HCT116 (cell line): ENCODE data around the gene WHRN. TPM values are rescaled to one million over a fixed set of nuclear protein-coding genes. Genes with fewer than 3 reads are reported as not detected.

ENCODE experiments used
- ATAC-seq: fragments of 200-7000 bp; cut with Tn5 transposase; 2 replicates; pipeline ENCODE4 v1.9.1; 2020; ENCODE audit warnings: mild to moderate bottlenecking, moderate library complexity
- BruUV-seq: library from RNA; stranded (reverse); fragments of 400-500 nt; replicated peaks from 2 replicates; lab custom pipeline; 2021; lab: Mats Ljungman, UMichigan
- CTCF ChIA-PET: fragments of 300-600 bp; sonication (Branson Sonifier 250); formaldehyde crosslinking; loops from one replicate; lab custom pipeline; 2021; ENCODE audit warnings: antibody characterized with exemption; lab: Charles Lee
- POLR2A ChIA-PET: fragments of 300-600, 350-600 bp; sonication (Branson Sonifier 250); formaldehyde crosslinking; loops from one replicate; lab custom pipeline; 2021; ENCODE audit warnings: antibody characterized with exemption; lab: Charles Lee
- RAD21 ChIA-PET, 2 experiments: fragments of 300-600 bp; sonication (Branson Sonifier 250); formaldehyde crosslinking; loops; one replicate each; lab custom pipeline; 2023; ENCODE audit warnings: low total read pairs in 2 of 2; ENCODE audit not compliant: uncharacterized antibody in 2 of 2, unreplicated experiment in 2 of 2, low non-redundant PET in 1 of 2; lab: Charles Lee
- DNase-seq: peaks from one replicate; pipeline ENCODE4 v3.0.0-alpha.2; 2010; ENCODE audit warnings: low read depth, low spot score
- H2AFZ ChIP-seq: fragments of 200-600 bp; shearing (Covaris generic), sonication (generic); 2 replicates; pipeline ENCODE4 v1.6.1; 2017; ENCODE audit warnings: low read depth, mixed run types, mixed read lengths, antibody characterized with exemption, low read length; ENCODE audit not compliant: poor library complexity, severe bottlenecking
- H3K27ac ChIP-seq: 2 replicates; pipeline ENCODE4 v1.5.1; 2012; ENCODE audit warnings: low read depth, low read length
- H3K27me3 ChIP-seq: fragments of 200-600 bp; sonication (generic); 2 replicates; pipeline ENCODE4 v1.6.1; 2016; ENCODE audit warnings: mixed run types, low read length, mixed read lengths; ENCODE audit not compliant: insufficient read depth
- H3K36me3 ChIP-seq, 2 experiments: fragments of 200-500 bp in 1 of 2; fragments of 200-600 bp in 1 of 2; sonication (Bioruptor generic) in 1 of 2; sonication (generic) in 1 of 2; 2 replicates each; pipeline versions ENCODE4 v1.5.1 to v1.6.1; 2014 to 2016; ENCODE audit warnings: low read length in 2 of 2, inconsistent platforms in 1 of 2, mixed read lengths in 1 of 2, mixed run types in 1 of 2; ENCODE audit not compliant: insufficient read depth in 2 of 2, control insufficient read depth in 1 of 2
- H3K4me1 ChIP-seq, 2 experiments: fragments of 200-600 bp in 1 of 2; sonication (generic) in 1 of 2; 2 replicates each; pipeline versions ENCODE4 v1.5.1 to v1.6.1; 2012 to 2017; ENCODE audit warnings: low read length in 2 of 2, inconsistent platforms in 1 of 2, mild to moderate bottlenecking in 1 of 2, mixed read lengths in 1 of 2, mixed run types in 1 of 2, moderate library complexity in 1 of 2; ENCODE audit not compliant: insufficient read depth in 2 of 2, control insufficient read depth in 1 of 2
- H3K4me2 ChIP-seq: fragments of 200-600 bp; sonication (generic); 2 replicates; pipeline ENCODE4 v1.6.1; 2017; ENCODE audit warnings: mixed run types, low read length, mixed read lengths
- H3K4me3 ChIP-seq, 2 experiments: fragments of 200-600 bp in 1 of 2; sonication (generic) in 1 of 2; replicated peaks in 1 of 2; 2 replicates each; pipeline ENCODE4 v1.5.1; 2011 to 2016; ENCODE audit warnings: low read length in 2 of 2, control low read depth in 1 of 2, low read depth in 1 of 2, mild to moderate bottlenecking in 1 of 2, mixed read lengths in 1 of 2, mixed run types in 1 of 2
- H3K79me2 ChIP-seq: fragments of 200-600 bp; sonication (generic); 2 replicates; pipeline ENCODE4 v1.6.1; 2017; ENCODE audit warnings: mild to moderate bottlenecking, mixed run types, low read length, moderate library complexity, mixed read lengths; ENCODE audit not compliant: insufficient read depth
- H3K9ac ChIP-seq: fragments of 200-600 bp; sonication (generic); 2 replicates; pipeline ENCODE4 v1.6.1; 2016; ENCODE audit warnings: low read length, mixed read lengths
- H3K9me2 ChIP-seq: fragments of 200-600 bp; sonication (generic), shearing (Covaris generic); 2 replicates; pipeline ENCODE4 v1.6.1; 2017; ENCODE audit warnings: mixed run types, mild to moderate bottlenecking, moderate library complexity; ENCODE audit not compliant: insufficient read depth
- H3K9me3 ChIP-seq, 2 experiments: fragments of 200-500 bp in 1 of 2; fragments of 200-600 bp in 1 of 2; sonication (Bioruptor generic) in 1 of 2; sonication (generic) in 1 of 2; 2 replicates each; pipeline ENCODE4 v1.6.1; 2014 to 2017; ENCODE audit warnings: low read length in 2 of 2, mixed read lengths in 2 of 2, inconsistent platforms in 1 of 2, low read depth in 1 of 2, mild to moderate bottlenecking in 1 of 2, mixed run types in 1 of 2, moderate library complexity in 1 of 2; ENCODE audit not compliant: control insufficient read depth in 1 of 2, insufficient read depth in 1 of 2
- H4K20me1 ChIP-seq: fragments of 200-600 bp; sonication (generic), shearing (Covaris generic); 2 replicates; pipeline ENCODE4 v1.6.1; 2017; ENCODE audit warnings: mixed run types, mild to moderate bottlenecking, moderate library complexity; ENCODE audit not compliant: insufficient read depth
- CBX3 ChIP-seq: IDR thresholded peaks from 2 replicates; pipeline ENCODE4 v1.6.1; 2012; ENCODE audit warnings: low read depth
- CEBPB ChIP-seq: IDR thresholded peaks from 2 replicates; pipeline ENCODE4 v1.6.1; 2012; ENCODE audit warnings: low read depth
- CTCF ChIP-seq, 3 experiments: fragments of 200-600 bp in 1 of 3; sonication (generic) in 1 of 3; IDR thresholded peaks in 2 of 3; conservative IDR thresholded peaks in 1 of 3; 2 replicates each; pipeline ENCODE4 v1.5.1; 2012 to 2017; ENCODE audit warnings: low read depth in 2 of 3, low read length in 2 of 3, antibody characterized with exemption in 1 of 3, borderline replicate concordance in 1 of 3, control low read depth in 1 of 3, mild to moderate bottlenecking in 1 of 3, mixed read lengths in 1 of 3, mixed run types in 1 of 3, moderate library complexity in 1 of 3; ENCODE audit not compliant: insufficient read depth in 1 of 3
- EGR1 ChIP-seq: IDR thresholded peaks from 2 replicates; pipeline ENCODE4 v1.6.1; 2012; ENCODE audit warnings: low read depth
- ELF1 ChIP-seq: IDR thresholded peaks from 2 replicates; pipeline ENCODE4 v1.6.1; 2012; ENCODE audit warnings: low read depth, borderline replicate concordance
- EZH2 ChIP-seq: fragments of 200-600 bp; sonication (generic); IDR thresholded peaks from 2 replicates; pipeline ENCODE4 v1.6.1; 2017; ENCODE audit warnings: antibody characterized with exemption, mixed run types
- EZH2phosphoT487 ChIP-seq: fragments of 200-600 bp; IDR thresholded peaks from 2 replicates; pipeline ENCODE4 v1.6.1; 2018; ENCODE audit warnings: antibody characterized with exemption, borderline replicate concordance
- JUND ChIP-seq: IDR thresholded peaks from 2 replicates; pipeline ENCODE4 v1.6.1; 2012
- MAX ChIP-seq: IDR thresholded peaks from 2 replicates; pipeline ENCODE4 v1.6.1; 2012
- POLR2A ChIP-seq: IDR thresholded peaks from 2 replicates; pipeline ENCODE4 v1.7.0; 2011; ENCODE audit warnings: borderline replicate concordance; ENCODE audit not compliant: insufficient read depth, insufficient read length; ENCODE audit errors: extremely low read depth
- RAD21 ChIP-seq: IDR thresholded peaks from 2 replicates; pipeline ENCODE4 v1.6.1; 2012; ENCODE audit warnings: low read depth, mild to moderate bottlenecking
- REST ChIP-seq: IDR thresholded peaks from 2 replicates; pipeline ENCODE4 v1.6.1; 2012; ENCODE audit warnings: low read depth
- SP1 ChIP-seq: IDR thresholded peaks from 2 replicates; pipeline ENCODE4 v1.6.1; 2012; ENCODE audit warnings: low read depth
- TCF7L2 ChIP-seq: IDR thresholded peaks from 2 replicates; pipeline ENCODE4 v1.7.0; 2011; ENCODE audit warnings: borderline replicate concordance, inconsistent platforms; ENCODE audit not compliant: insufficient read depth, insufficient read length; ENCODE audit errors: extremely low read depth
- YY1 ChIP-seq: IDR thresholded peaks from 2 replicates; pipeline ENCODE4 v1.6.1; 2011; ENCODE audit warnings: low read length, low read depth, moderate library complexity, mild to moderate bottlenecking; ENCODE audit not compliant: insufficient replicate concordance; ENCODE audit errors: extremely low read depth
- ZBTB33 ChIP-seq: IDR thresholded peaks from 2 replicates; pipeline ENCODE4 v1.6.1; 2011; ENCODE audit warnings: mild to moderate bottlenecking, low read length, moderate library complexity; ENCODE audit not compliant: insufficient replicate concordance; ENCODE audit errors: extremely low read depth
- ZFX ChIP-seq: fragments of 450-650 bp; IDR thresholded peaks from 2 replicates; pipeline ENCODE4 v1.6.1; 2017
- ZNF274 ChIP-seq: fragments of 200-500 bp; sonication (Bioruptor generic); IDR thresholded peaks from 2 replicates; pipeline ENCODE4 v1.6.1; 2014; ENCODE audit warnings: mild to moderate bottlenecking, low read depth, low read length, inconsistent platforms
- intact Hi-C: fragments of 100-400 bp; cut with micrococcal nuclease; formaldehyde crosslinking; loops from 2 replicates; pipeline ENCODE4 v1.10.0; 2022
- total RNA-seq: library from RNA; stranded (reverse); gene quantifications from one replicate; pipeline ENCODE4 v1.2.1, GENCODE V29; 2021; ENCODE audit not compliant: unreplicated experiment

The WHRN gene
- total RNA-seq, 1 experiment from 2014 or later, result 12.8 TPM

GRCh38 chr9:114410910-114411309, 94.4 kb downstream of the WHRN start:
- Histone ChIP-seq H3K4me3 (no peak overlapping the region), H4K20me1 (no peaks in the 10 kb centered on the region), H3K79me2 (no peaks in the 10 kb centered on the region), H3K27me3 (no peaks in the 10 kb centered on the region), H3K4me2 (no peak overlapping the region), H3K9me3 (no peaks in the 10 kb centered on the region), H3K4me1 (no peaks in the 10 kb centered on the region), H3K36me3 (no peaks in the 10 kb centered on the region), H3K27ac (no peak overlapping the region), H2AFZ (no peak overlapping the region), H3K9me2 (no peaks in the 10 kb centered on the region), H3K9ac (no peak overlapping the region)
- RAD21 ChIA-PET, result no interaction called here
- TF ChIP-seq ZBTB33 (no peak), ZFX (no peak), CBX3 (no peak), REST (no peak), EGR1 (no peak), MAX (no peak), ZNF274 (no peak), CEBPB (no peak), RAD21 (no peak), TCF7L2 (no peak), YY1 (no peak), POLR2A (no peak), EZH2phosphoT487 (no peak), ELF1 (no peak), JUND (no peak), EZH2 (no peak), CTCF (IDR thresholded peaks at IDR 0.05 in 2 of 3, conservative IDR thresholded peaks at IDR 0.05 in 1 of 3; ENCODE audit: borderline replicate concordance in 1 of 3, insufficient read depth in 1 of 3, low read depth in 2 of 3, low read length in 2 of 3) (no peak), SP1 (no peak)
- CTCF ChIA-PET, result no interaction called here
- DNase-seq (no peak), ATAC-seq (no peak)
- POLR2A ChIA-PET, result no interaction called here
- no TSS peak for BruUV-seq
- intact Hi-C loops, result no loop called here
